HepG2 (cell line): ENCODE results near the gene TMEM253. TPM values are rescaled to one million over a fixed set of nuclear protein-coding genes. Genes with fewer than 3 reads are reported as not detected.

ENCODE experiments used
- ETV5 ChIP-seq: IDR thresholded peaks from 2 replicates; pipeline ENCODE4 v1.6.1; 2018; ENCODE audit warnings: missing biosample characterization, missing genetic modification reagents, inconsistent platforms, borderline replicate concordance
- HNF4A ChIP-seq: sonication (generic); formaldehyde crosslinking; IDR thresholded peaks from 2 replicates; pipeline ENCODE4 v1.4.0; 2020; ENCODE audit warnings: missing genetic modification reagents
- KAT8 ChIP-seq: IDR thresholded peaks from 2 replicates; pipeline ENCODE4 v1.6.1; 2016; ENCODE audit warnings: missing genetic modification reagents, missing compliant biosample characterization
- MED1 ChIP-seq: sonication (generic); formaldehyde crosslinking; IDR thresholded peaks from 2 replicates; pipeline ENCODE4 v1.4.0; 2020; ENCODE audit warnings: missing genetic modification reagents
- NCOA2 ChIP-seq: sonication (generic); formaldehyde crosslinking; IDR thresholded peaks from 2 replicates; pipeline ENCODE4 v1.8.0; 2022; ENCODE audit warnings: inconsistent platforms
- NR2F6 ChIP-seq, 2 experiments: IDR thresholded peaks; 2 replicates each; pipeline ENCODE4 v1.6.1; 2016; ENCODE audit warnings: antibody characterized with exemption in 1 of 2, mild to moderate bottlenecking in 1 of 2
- SIX4 ChIP-seq: sonication (generic); formaldehyde crosslinking; IDR thresholded peaks from 2 replicates; pipeline ENCODE4 v1.4.0; 2020; ENCODE audit warnings: missing genetic modification reagents
- SRSF4 ChIP-seq: fragments of 200-400 bp; formaldehyde crosslinking; IDR thresholded peaks from one replicate; pipeline ENCODE4 v1.6.1; 2018; ENCODE audit warnings: mild to moderate bottlenecking, low read depth, low read length, moderate library complexity; ENCODE audit not compliant: poor library complexity, severe bottlenecking
- ZBTB20 ChIP-seq: sonication (generic); formaldehyde crosslinking; IDR thresholded peaks from 2 replicates; pipeline ENCODE4 v1.8.1; 2023; ENCODE audit warnings: missing genetic modification reagents, low read depth, mild to moderate bottlenecking, borderline replicate concordance
- ZKSCAN8 ChIP-seq: IDR thresholded peaks from 2 replicates; pipeline ENCODE4 v1.6.1; 2016; ENCODE audit warnings: borderline replicate concordance, missing genetic modification reagents, missing compliant biosample characterization
- polyA plus RNA-seq, 8 experiments: library from polyadenylated mRNA; depleted of rRNA in 3 of 8; stranded (reverse) in 7 of 8; unstranded in 1 of 8; fragments of >200 nt; fragmentation: Illumina TruSeq in 4 of 8; extraction: Trizol in 4 of 8; gene quantifications; 2 replicates each; pipeline versions ENCODE4 v1.2.1 to v1.2.3, GENCODE V29; 2011 to 2016; ENCODE audit warnings: low read depth in 4 of 8, missing spikeins in 1 of 8, mixed read lengths in 1 of 8; ENCODE audit not compliant: insufficient read depth in 1 of 8
- total RNA-seq, 5 experiments: library from RNA; depleted of rRNA; stranded (reverse); fragments of >200 nt; fragmentation: Illumina TruSeq; extraction: Trizol; gene quantifications; 2 replicates each; pipeline ENCODE4 v1.2.3, GENCODE V29; 2016; ENCODE audit warnings: low read depth in 1 of 5
- TF ChIP-seq, protein P1 (sequence below): sonication (generic); formaldehyde crosslinking; conservative IDR thresholded peaks from 2 replicates; pipeline ENCODE4 v1.5.0; 2020; ENCODE audit warnings: missing genetic modification reagents
- TF ChIP-seq, protein P2 (sequence below): sonication (generic); formaldehyde crosslinking; IDR thresholded peaks from 2 replicates; pipeline ENCODE4 v1.4.0; 2020; ENCODE audit warnings: missing genetic modification reagents, borderline replicate concordance
- TF ChIP-seq, protein P3 (sequence below): sonication (generic); formaldehyde crosslinking; IDR thresholded peaks from 2 replicates; pipeline ENCODE4 v1.8.0; 2022; ENCODE audit warnings: mild to moderate bottlenecking, missing genetic modification reagents
- TF ChIP-seq, protein P4 (sequence below), 2 experiments: sonication (generic) in 1 of 2; formaldehyde crosslinking in 1 of 2; IDR thresholded peaks; 2 replicates each; pipeline versions ENCODE4 v1.4.0 to v1.6.1; 2018 to 2020; ENCODE audit warnings: missing genetic modification reagents in 2 of 2, borderline replicate concordance in 1 of 2, low read depth in 1 of 2, mild to moderate bottlenecking in 1 of 2, missing biosample characterization in 1 of 2
- TF ChIP-seq, protein P5 (sequence below): sonication (generic); formaldehyde crosslinking; IDR thresholded peaks from 2 replicates; pipeline ENCODE4 v1.4.0; 2020; ENCODE audit warnings: missing genetic modification reagents
- TF ChIP-seq, protein P6 (sequence below): sonication (generic); formaldehyde crosslinking; IDR thresholded peaks from 2 replicates; pipeline ENCODE4 v1.4.0; 2020; ENCODE audit warnings: missing genetic modification reagents, low read depth, mild to moderate bottlenecking, borderline replicate concordance

The TMEM253 gene
- total and polyA plus RNA-seq, 2 of the 13 experiments (the other 11 are each of a cell fraction or from before 2014, with no cell fraction given): 0.29 to 0.45 TPM

DNA sequence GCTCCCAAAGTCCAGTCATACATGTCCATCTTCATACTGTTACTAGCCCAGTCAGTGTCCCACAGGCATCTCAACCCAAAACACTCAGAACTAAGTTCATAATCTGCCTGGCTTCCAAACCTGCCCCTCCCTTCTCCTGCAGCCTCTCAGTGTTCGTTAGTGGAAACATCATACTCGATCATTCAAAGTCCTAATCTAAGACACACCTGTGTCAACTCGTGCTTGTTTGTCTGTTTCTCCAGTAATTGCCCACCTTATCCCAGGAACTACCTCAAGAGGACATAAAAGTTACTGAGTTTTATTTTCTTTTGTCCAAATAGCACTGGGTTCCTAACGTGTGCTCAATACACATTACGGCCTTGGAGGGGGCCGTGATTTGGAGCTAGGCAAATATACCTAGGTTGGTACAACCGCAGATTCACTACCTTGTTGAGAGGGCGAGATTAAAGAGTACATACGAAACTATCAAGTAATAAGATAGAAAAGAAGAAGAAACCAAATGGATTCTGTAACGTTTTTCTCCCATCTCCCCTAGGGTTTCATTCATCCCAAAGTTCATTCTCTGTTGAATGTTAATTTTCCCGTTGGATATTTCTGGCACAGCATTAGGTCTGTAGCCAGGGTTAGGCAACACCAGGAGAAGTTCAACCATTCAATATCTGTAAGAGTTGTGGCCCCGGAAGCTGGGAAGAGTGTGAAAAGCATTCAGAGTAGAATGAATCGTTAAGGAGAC, 40.1 kb upstream of the TMEM253 start (continued):
- TF ChIP-seq, protein P1, sequence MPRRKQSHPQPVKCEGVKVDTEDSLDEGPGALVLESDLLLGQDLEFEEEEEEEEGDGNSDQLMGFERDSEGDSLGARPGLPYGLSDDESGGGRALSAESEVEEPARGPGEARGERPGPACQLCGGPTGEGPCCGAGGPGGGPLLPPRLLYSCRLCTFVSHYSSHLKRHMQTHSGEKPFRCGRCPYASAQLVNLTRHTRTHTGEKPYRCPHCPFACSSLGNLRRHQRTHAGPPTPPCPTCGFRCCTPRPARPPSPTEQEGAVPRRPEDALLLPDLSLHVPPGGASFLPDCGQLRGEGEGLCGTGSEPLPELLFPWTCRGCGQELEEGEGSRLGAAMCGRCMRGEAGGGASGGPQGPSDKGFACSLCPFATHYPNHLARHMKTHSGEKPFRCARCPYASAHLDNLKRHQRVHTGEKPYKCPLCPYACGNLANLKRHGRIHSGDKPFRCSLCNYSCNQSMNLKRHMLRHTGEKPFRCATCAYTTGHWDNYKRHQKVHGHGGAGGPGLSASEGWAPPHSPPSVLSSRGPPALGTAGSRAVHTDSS (CRISPR knock-in tag): no peak
- TF ChIP-seq SRSF4 (no peak), HNF4A (CRISPR knock-in tag) (peak; percentile 36; the same call in 1 of the 2 replicates), NCOA2 (CRISPR knock-in tag) (peak; percentile 12; the same call in 1 of the 2 replicates), MED1 (CRISPR knock-in tag) (0 out of 2 replicates have a peak, but pooled peaks have one; percentile 26), ZBTB20 (0 out of 2 replicates have a peak, but pooled peaks have one; percentile 46), ZKSCAN8 (CRISPR knock-in tag) (0 out of 2 replicates have a peak, but pooled peaks have one; percentile 49), ETV5 (CRISPR knock-in tag) (0 out of 2 replicates have a peak, but pooled peaks have one; percentile 2), KAT8 (CRISPR knock-in tag) (peak; percentile 48), SIX4 (CRISPR knock-in tag) (no peak), NR2F6 (IDR thresholded peaks at IDR 0.05) (0 out of 2 replicates have a peak, but pooled peaks have one; percentile 26), NR2F6 (CRISPR knock-in tag; IDR thresholded peaks at IDR 0.05) (no peak)
- TF ChIP-seq, protein P2, sequence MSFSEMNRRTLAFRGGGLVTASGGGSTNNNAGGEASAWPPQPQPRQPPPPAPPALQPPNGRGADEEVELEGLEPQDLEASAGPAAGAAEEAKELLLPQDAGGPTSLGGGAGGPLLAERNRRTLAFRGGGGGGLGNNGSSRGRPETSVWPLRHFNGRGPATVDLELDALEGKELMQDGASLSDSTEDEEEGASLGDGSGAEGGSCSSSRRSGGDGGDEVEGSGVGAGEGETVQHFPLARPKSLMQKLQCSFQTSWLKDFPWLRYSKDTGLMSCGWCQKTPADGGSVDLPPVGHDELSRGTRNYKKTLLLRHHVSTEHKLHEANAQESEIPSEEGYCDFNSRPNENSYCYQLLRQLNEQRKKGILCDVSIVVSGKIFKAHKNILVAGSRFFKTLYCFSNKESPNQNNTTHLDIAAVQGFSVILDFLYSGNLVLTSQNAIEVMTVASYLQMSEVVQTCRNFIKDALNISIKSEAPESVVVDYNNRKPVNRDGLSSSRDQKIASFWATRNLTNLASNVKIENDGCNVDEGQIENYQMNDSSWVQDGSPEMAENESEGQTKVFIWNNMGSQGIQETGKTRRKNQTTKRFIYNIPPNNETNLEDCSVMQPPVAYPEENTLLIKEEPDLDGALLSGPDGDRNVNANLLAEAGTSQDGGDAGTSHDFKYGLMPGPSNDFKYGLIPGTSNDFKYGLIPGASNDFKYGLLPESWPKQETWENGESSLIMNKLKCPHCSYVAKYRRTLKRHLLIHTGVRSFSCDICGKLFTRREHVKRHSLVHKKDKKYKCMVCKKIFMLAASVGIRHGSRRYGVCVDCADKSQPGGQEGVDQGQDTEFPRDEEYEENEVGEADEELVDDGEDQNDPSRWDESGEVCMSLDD: no peak
- TF ChIP-seq, protein P3, sequence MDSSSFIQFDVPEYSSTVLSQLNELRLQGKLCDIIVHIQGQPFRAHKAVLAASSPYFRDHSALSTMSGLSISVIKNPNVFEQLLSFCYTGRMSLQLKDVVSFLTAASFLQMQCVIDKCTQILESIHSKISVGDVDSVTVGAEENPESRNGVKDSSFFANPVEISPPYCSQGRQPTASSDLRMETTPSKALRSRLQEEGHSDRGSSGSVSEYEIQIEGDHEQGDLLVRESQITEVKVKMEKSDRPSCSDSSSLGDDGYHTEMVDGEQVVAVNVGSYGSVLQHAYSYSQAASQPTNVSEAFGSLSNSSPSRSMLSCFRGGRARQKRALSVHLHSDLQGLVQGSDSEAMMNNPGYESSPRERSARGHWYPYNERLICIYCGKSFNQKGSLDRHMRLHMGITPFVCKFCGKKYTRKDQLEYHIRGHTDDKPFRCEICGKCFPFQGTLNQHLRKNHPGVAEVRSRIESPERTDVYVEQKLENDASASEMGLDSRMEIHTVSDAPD: peak; percentile 71; the same call in 1 of the 2 replicates
- TF ChIP-seq, protein P4, sequence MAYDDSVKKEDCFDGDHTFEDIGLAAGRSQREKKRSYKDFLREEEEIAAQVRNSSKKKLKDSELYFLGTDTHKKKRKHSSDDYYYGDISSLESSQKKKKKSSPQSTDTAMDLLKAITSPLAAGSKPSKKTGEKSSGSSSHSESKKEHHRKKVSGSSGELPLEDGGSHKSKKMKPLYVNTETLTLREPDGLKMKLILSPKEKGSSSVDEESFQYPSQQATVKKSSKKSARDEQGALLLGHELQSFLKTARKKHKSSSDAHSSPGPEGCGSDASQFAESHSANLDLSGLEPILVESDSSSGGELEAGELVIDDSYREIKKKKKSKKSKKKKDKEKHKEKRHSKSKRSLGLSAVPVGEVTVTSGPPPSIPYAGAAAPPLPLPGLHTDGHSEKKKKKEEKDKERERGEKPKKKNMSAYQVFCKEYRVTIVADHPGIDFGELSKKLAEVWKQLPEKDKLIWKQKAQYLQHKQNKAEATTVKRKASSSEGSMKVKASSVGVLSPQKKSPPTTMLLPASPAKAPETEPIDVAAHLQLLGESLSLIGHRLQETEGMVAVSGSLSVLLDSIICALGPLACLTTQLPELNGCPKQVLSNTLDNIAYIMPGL (CRISPR knock-in tag; IDR thresholded peaks at IDR 0.05; ENCODE audit: borderline replicate concordance in 1 of 2, low read depth in 1 of 2): 0 out of 4 replicates have a peak, but pooled peaks of 1 of the 2 experiments have one; percentile 25
- TF ChIP-seq, protein P5, sequence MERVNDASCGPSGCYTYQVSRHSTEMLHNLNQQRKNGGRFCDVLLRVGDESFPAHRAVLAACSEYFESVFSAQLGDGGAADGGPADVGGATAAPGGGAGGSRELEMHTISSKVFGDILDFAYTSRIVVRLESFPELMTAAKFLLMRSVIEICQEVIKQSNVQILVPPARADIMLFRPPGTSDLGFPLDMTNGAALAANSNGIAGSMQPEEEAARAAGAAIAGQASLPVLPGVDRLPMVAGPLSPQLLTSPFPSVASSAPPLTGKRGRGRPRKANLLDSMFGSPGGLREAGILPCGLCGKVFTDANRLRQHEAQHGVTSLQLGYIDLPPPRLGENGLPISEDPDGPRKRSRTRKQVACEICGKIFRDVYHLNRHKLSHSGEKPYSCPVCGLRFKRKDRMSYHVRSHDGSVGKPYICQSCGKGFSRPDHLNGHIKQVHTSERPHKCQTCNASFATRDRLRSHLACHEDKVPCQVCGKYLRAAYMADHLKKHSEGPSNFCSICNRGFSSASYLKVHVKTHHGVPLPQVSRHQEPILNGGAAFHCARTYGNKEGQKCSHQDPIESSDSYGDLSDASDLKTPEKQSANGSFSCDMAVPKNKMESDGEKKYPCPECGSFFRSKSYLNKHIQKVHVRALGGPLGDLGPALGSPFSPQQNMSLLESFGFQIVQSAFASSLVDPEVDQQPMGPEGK (CRISPR knock-in tag): peak; percentile 26; the same call in 1 of the 2 replicates
- TF ChIP-seq, protein P6, sequence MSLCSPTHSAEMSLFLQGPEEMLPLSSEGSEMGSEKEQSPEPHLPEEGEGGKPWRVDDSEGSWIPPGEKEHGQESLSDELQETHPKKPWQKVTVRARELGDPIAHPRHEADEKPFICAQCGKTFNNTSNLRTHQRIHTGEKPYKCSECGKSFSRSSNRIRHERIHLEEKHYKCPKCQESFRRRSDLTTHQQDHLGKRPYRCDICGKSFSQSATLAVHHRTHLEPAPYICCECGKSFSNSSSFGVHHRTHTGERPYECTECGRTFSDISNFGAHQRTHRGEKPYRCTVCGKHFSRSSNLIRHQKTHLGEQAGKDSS: no peak
